Femur (tissue), 1 donor: ENCODE measurements around the gene VSX2.

ENCODE experiments used
- DNase-seq: peaks from one replicate; pipeline ENCODE4 v3.0.0-alpha.2; 2017

The VSX2 gene

GRCh38 chr14:74238974-74239847 lies at the start of gene VSX2:
VSX2 (plus strand) TSS chr14:74239449; CDS start chr14:74239562, 113 bp downstream.
- no peak for DNase-seq

GRCh38 chr14:74190927-74191575 lies 48.2 kb upstream of the VSX2 start:
- no peak for DNase-seq

GRCh38 chr14:74194506-74195274 lies 44.6 kb upstream of the VSX2 start:
- DNase-seq: no peak

- no peak for DNase-seq
These were observed 43.6 kb upstream of the VSX2 start for GRCh38 chr14:74195623-74196022.

- no peak for DNase-seq
These were observed 40.6 kb upstream of the VSX2 start for GRCh38 chr14:74198441-74199234.

GRCh38 chr14:74202113-74202512 lies 37.1 kb upstream of the VSX2 start:
- DNase-seq: no peak

- no peak for DNase-seq
These were observed 35.6 kb upstream of the VSX2 start for GRCh38 chr14:74203639-74204038.

- DNase-seq: no peak
These were observed 34.8 kb upstream of the VSX2 start for GRCh38 chr14:74204491-74204890.

GRCh38 chr14:74205882-74206281 lies 33.4 kb upstream of the VSX2 start:
- no peak for DNase-seq

GRCh38 chr14:74207943-74208342 lies 31.3 kb upstream of the VSX2 start:
- no peak for DNase-seq

- no peak for DNase-seq
These were observed 30.6 kb upstream of the VSX2 start for GRCh38 chr14:74208642-74209041.

GRCh38 chr14:74211945-74212580 lies 27.2 kb upstream of the VSX2 start:
- DNase-seq: no peak

GRCh38 chr14:74213907-74214803 lies 25.1 kb upstream of the VSX2 start:
- no peak for DNase-seq

- no peak for DNase-seq
These were observed 22.6 kb upstream of the VSX2 start for GRCh38 chr14:74216671-74217070.

GRCh38 chr14:74217672-74218448 lies 21.4 kb upstream of the VSX2 start:
- DNase-seq: peak; percentile 70

- DNase-seq: no peak
These were observed 20.8 kb upstream of the VSX2 start for GRCh38 chr14:74218462-74218861.

GRCh38 chr14:74219277-74220205 lies 19.7 kb upstream of the VSX2 start:
- DNase-seq: no peak

- DNase-seq: no peak
These were observed 18.3 kb upstream of the VSX2 start for GRCh38 chr14:74220991-74221390.

- DNase-seq: no peak
These were observed 17.5 kb upstream of the VSX2 start for GRCh38 chr14:74221741-74222140.
